K562 (cell line): ENCODE results near the gene MOSPD3. TPM values are rescaled to one million over a fixed set of nuclear protein-coding genes. Genes with fewer than 3 reads are reported as not detected.

Experiments used
- AFF1 ChIP-seq, 2 experiments: fragments of 450-650 bp; IDR thresholded peaks; 2 replicates each; pipeline ENCODE4 v1.6.1; 2018; ENCODE audit warnings: mild to moderate bottlenecking in 2 of 2, low read depth in 1 of 2; ENCODE audit not compliant: partially characterized antibody in 2 of 2
- CBFB ChIP-seq: sonication (generic); formaldehyde crosslinking; IDR thresholded peaks from 2 replicates; pipeline ENCODE4 v1.4.0; 2020; ENCODE audit warnings: mild to moderate bottlenecking, missing genetic modification reagents
- CBX5 ChIP-seq: IDR thresholded peaks from 2 replicates; pipeline ENCODE4 v1.6.1; 2014; ENCODE audit warnings: low read depth, borderline replicate concordance
- FOXK2 ChIP-seq, 2 experiments: fragments of 450-650 bp; IDR thresholded peaks in 1 of 2; conservative IDR thresholded peaks in 1 of 2; 2 replicates each; pipeline ENCODE4 v1.6.1; 2016; ENCODE audit warnings: low read depth in 2 of 2, mild to moderate bottlenecking in 1 of 2
- HDAC1 ChIP-seq, 2 experiments: fragments of 450-650 bp; IDR thresholded peaks; 2 replicates each; pipeline ENCODE4 v1.6.1; 2016 to 2017; ENCODE audit warnings: inconsistent platforms in 1 of 2, mild to moderate bottlenecking in 1 of 2, moderate library complexity in 1 of 2
- LEF1 ChIP-seq: fragments of 450-650 bp; IDR thresholded peaks from 2 replicates; pipeline ENCODE4 v1.6.1; 2016; ENCODE audit warnings: mild to moderate bottlenecking
- MAFK ChIP-seq: IDR thresholded peaks from 2 replicates; pipeline ENCODE4 v1.6.1; 2011; ENCODE audit warnings: low read length, improper control_type of control experiment
- MBD2 ChIP-seq: sonication (generic); IDR thresholded peaks from 2 replicates; pipeline ENCODE4 v1.6.1; 2016; ENCODE audit warnings: low read depth, borderline replicate concordance
- MECOM ChIP-seq: fragments of 250-450 bp; sonication (Bioruptor Pico); IDR thresholded peaks from 2 replicates; pipeline ENCODE4 v1.8.0; 2022; ENCODE audit warnings: inconsistent platforms
- NFIX ChIP-seq: fragments of 250-450 bp; sonication (Bioruptor Pico); IDR thresholded peaks from 2 replicates; pipeline ENCODE4 v1.4.0; 2020; ENCODE audit warnings: low read depth, mild to moderate bottlenecking, moderate library complexity
- PML ChIP-seq: IDR thresholded peaks from 2 replicates; pipeline ENCODE4 v1.6.1; 2012; ENCODE audit warnings: low read length, inconsistent platforms
- PRDM10 ChIP-seq: fragments of 450-650 bp; IDR thresholded peaks from 2 replicates; pipeline ENCODE4 v1.6.1; 2018; ENCODE audit not compliant: partially characterized antibody
- RCOR1 ChIP-seq, 2 experiments: IDR thresholded peaks; 2 replicates each; pipeline ENCODE4 v1.6.1; 2012; ENCODE audit warnings: low read depth in 2 of 2, low read length in 2 of 2, borderline replicate concordance in 1 of 2, improper control_type of control experiment in 1 of 2
- SLC30A9 ChIP-seq: fragments of 250-450 bp; sonication (Bioruptor Pico); IDR thresholded peaks from 2 replicates; pipeline ENCODE4 v1.8.0; 2022; ENCODE audit warnings: mild to moderate bottlenecking, moderate library complexity
- STAT5A ChIP-seq: IDR thresholded peaks from 2 replicates; pipeline ENCODE4 v1.6.1; 2012; ENCODE audit warnings: low read length, inconsistent platforms, borderline replicate concordance
- ZFPM2 ChIP-seq: fragments of 250-450 bp; sonication (Bioruptor Pico); IDR thresholded peaks from 2 replicates; pipeline ENCODE4 v1.5.1; 2022; ENCODE audit warnings: mild to moderate bottlenecking
- ZKSCAN3 ChIP-seq: fragments of 250-450 bp; sonication (Bioruptor Pico); IDR thresholded peaks from 2 replicates; pipeline ENCODE4 v1.4.0; 2020
- ZNF212 ChIP-seq: fragments of 450-650 bp; formaldehyde crosslinking; IDR thresholded peaks from 2 replicates; pipeline ENCODE4 v1.4.0; 2020; ENCODE audit warnings: mild to moderate bottlenecking
- ZNF232 ChIP-seq: sonication (generic); formaldehyde crosslinking; IDR thresholded peaks from 2 replicates; pipeline ENCODE4 v1.8.0; 2022; ENCODE audit warnings: mild to moderate bottlenecking, missing genetic modification reagents
- ZNF695 ChIP-seq: fragments of 450-650 bp; formaldehyde crosslinking; IDR thresholded peaks from 2 replicates; pipeline ENCODE4 v1.4.0; 2020; ENCODE audit warnings: mild to moderate bottlenecking, moderate library complexity
- polyA plus RNA-seq, 8 experiments: library from polyadenylated mRNA; depleted of rRNA in 4 of 8; stranded (reverse) in 5 of 8; unstranded in 3 of 8; fragments of >200 nt; fragmentation: Nextera tagmentation in 2 of 8; fragmentation: Illumina TruSeq in 1 of 8; extraction: Ambion mirVana in 2 of 8; extraction: Trizol in 1 of 8; gene quantifications; 2 replicates each; pipeline versions ENCODE4 v1.2.1 to v1.2.3, GENCODE V29; 2011 to 2014; ENCODE audit warnings: inconsistent platforms in 1 of 8, missing spikeins in 1 of 8
- total RNA-seq, 7 experiments: library from RNA; depleted of rRNA in 6 of 7; stranded (reverse); fragments of >200 nt in 6 of 7; fragmentation: Illumina TruSeq in 2 of 7; extraction: Trizol in 2 of 7; gene quantifications; 2 replicates each; pipeline versions ENCODE4 v1.2.1 to v1.2.3, GENCODE V29; 2011 to 2021; ENCODE audit warnings: low replicate concordance in 1 of 7
- TF ChIP-seq, protein P1 (sequence below): fragments of 250-450 bp; sonication (Bioruptor Pico); IDR thresholded peaks from 2 replicates; pipeline ENCODE4 v1.4.0; 2020; ENCODE audit warnings: mild to moderate bottlenecking

MOSPD3 gene
- total and polyA plus RNA-seq, 9 of the 15 experiments (the other 6 are each of a cell fraction or from before 2014, with no cell fraction given) = 1.4 to 32.1 (median 7.3) TPM

DNA sequence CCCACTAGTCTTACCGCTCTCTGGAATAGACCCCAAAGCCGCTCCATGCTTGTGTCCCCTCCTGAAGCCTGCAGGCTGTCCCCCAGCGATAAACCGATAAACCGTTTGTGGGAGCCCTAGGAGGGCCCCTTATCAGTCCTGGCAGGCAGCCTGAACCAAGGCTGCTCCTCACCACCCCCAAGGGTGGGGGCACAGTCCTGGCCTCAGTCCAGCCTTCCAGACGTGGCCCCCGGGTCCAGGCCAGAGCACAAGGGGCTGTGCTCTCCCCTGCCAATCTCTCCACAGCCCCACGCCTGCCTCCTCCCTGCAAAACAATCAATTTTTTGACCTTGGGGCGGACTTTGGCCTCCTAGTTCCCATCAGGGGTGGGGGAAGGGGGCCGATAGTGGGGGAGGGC is 29.1 kb downstream of the MOSPD3 start, which contains the start of gene TFR2 (continued):
- TF ChIP-seq CBFB (peak; percentile 54; the same call in 1 of the 2 replicates), AFF1 (IDR thresholded peaks at IDR 0.05; ENCODE audit: low read depth in 1 of 2, partially characterized antibody in 2 of 2) (peak in 1 of 2 experiments; percentile 13), ZFPM2 (CRISPR knock-in tag) (no peak), PRDM10 (peak; percentile 35), HDAC1 (IDR thresholded peaks at IDR 0.05) (peak in 1 of 2 experiments; percentile 29; a peak in 2 of 4 replicates), NFIX (0 out of 2 replicates have a peak, but pooled peaks have one; percentile 23), STAT5A (peak; percentile 93), SLC30A9 (CRISPR knock-in tag) (no peak), PML (peak; percentile 91), MECOM (no peak), MBD2 (peak; percentile 89), ZNF232 (no peak), RCOR1 (IDR thresholded peaks at IDR 0.05; ENCODE audit: borderline replicate concordance in 1 of 2, low read depth in 2 of 2, low read length in 2 of 2) (peak; percentile 80 to 95; a peak in 3 of 4 replicates), ZNF695 (CRISPR knock-in tag) (no peak), MAFK (0 out of 2 replicates have a peak, but pooled peaks have one; percentile 23), LEF1 (peak; percentile 93; the same call in 1 of the 2 replicates), CBX5 (0 out of 2 replicates have a peak, but pooled peaks have one; percentile 9), FOXK2 (conservative IDR thresholded peaks at IDR 0.05 in 1 of 2, IDR thresholded peaks at IDR 0.05 in 1 of 2; ENCODE audit: low read depth in 2 of 2) (no peak), ZNF212 (0 out of 2 replicates have a peak, but pooled peaks have one; percentile 60), ZKSCAN3 (CRISPR knock-in tag) (no peak)
- TF ChIP-seq, protein P1, sequence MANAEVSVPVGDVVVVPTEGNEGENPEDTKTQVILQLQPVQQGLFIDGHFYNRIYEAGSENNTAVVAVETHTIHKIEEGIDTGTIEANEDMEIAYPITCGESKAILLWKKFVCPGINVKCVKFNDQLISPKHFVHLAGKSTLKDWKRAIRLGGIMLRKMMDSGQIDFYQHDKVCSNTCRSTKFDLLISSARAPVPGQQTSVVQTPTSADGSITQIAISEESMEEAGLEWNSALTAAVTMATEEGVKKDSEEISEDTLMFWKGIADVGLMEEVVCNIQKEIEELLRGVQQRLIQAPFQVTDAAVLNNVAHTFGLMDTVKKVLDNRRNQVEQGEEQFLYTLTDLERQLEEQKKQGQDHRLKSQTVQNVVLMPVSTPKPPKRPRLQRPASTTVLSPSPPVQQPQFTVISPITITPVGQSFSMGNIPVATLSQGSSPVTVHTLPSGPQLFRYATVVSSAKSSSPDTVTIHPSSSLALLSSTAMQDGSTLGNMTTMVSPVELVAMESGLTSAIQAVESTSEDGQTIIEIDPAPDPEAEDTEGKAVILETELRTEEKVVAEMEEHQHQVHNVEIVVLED (CRISPR knock-in tag) = peak; percentile 41; the same call in 1 of the 2 replicates
